Stimulated activated CD4-positive, alpha-beta T cell treated with anti-CD3 and anti-CD28 coated beads, Interleukin-1b, Interleukin-23, amount 100 ng/mL, for 24 hours (primary cell): Measurements from ENCODE around the gene CNIH1.
"Not testable (repeated sequence)": the region's sequence is repeated elsewhere in the genome, so short reads cannot be mapped to it uniquely, and the experiment has no call there.

Source experiments
- DNase-seq, 4 experiments: peaks; one replicate each; pipeline ENCODE4 v3.0.0-alpha.2; 2020; ENCODE audit warnings: low read depth in 4 of 4, low spot score in 1 of 4

CNIH1 gene

GRCh38 chr14:54470701-54471100 lies 29.5 kb upstream of the CNIH1 start:
- no peak for DNase-seq

GRCh38 chr14:54467280-54467679 lies 26.1 kb upstream of the CNIH1 start:
- no peak for DNase-seq

GRCh38 chr14:54465654-54466053 lies 24.5 kb upstream of the CNIH1 start:
- DNase-seq = no peak

DNA sequence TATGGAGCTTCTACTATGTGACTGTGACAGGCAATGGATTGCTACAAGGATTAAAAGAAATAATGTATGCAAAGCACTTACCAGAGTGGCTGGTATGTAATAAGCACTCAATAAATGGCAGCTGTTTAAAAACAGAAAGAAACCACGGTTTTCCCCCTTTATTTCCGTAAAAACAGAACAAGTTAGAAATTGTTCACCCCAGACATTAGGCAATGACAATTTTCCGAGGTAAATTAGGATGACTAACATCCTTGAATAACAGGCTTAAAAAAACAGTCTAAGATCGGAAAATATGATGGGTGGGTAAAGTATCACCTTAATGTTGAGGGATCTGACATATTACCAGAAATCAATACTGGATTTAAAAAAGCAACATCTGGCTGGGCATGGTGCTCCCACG lies 20.9 kb upstream of the CNIH1 start:
- no peak for DNase-seq

GRCh38 chr14:54459106-54459505 lies 17.9 kb upstream of the CNIH1 start:
- no peak for DNase-seq

DNA sequence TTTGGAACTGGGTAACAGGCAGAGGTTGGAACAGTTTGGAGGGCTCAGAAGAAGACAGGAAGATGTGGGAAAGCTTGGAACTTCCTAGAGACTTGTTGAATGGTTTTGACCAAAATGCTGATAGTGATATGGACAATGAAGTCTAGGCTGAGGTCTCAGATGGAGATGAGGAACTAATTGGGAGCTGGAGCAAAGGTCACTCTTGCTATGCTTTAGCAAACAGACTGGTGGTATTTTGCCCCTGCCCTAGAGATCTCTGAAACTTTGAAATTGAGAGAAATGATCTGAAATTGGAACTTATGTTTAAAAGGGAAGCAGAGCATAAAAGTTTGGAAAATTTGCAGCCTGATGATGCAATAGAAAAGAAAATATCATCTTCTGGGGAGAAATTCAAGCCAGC lies 17.4 kb upstream of the CNIH1 start:
- not testable (repeated sequence) for DNase-seq

DNA sequence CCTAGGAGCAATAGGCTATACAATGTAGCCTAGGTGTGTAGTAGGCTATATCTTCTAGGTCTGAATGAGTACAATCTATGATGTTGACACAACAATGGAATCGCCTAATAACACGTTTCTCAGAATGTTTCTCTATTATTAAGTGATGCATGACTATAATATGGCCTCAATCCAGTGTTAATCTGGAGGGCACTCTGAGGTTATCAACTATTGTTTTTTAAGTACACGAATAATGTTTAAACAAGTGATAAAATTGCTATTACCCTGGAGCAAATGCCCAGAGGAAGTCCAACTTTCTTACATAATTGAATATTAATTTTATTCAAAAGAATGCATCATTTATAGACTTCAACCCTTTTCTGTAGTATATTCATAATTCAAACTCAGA lies 16.4 kb upstream of the CNIH1 start:
- DNase-seq = no peak

DNA sequence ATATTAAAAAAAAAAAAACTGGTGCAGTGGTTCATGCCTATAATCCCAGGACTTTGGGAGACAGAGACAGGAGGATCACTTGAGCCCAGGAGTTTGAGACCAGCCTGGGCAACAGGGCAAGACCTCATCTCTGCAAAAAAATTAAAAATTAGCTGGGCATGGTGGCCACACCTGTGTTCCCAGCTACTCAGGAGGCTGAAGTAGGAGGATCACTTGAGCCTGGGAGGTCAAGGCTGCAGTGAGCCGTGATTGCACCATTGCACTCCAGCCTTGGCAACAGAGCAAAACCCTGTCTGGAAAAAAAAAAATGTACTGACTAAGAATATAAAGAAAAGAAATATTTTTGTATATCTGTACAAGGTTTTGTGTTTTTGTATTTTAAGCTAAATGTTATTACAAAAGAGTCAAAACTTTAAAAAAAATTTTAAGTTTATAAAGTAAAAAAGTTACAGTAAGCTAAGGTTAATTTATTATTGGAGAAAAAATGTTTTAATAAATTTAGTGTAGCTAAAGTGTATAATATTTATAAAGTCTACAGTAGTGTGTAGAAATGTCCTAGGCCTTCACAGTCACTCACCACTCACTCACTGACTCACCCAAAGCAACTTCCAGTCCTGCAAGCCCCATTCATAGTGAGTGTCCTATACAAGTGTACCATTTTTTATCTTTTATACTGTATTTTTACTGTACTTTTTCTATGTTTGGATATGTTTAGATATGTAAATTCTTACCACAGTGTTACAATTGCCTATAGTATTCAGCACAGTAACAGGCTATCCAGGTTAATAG lies 15.8 kb upstream of the CNIH1 start:
- not testable (repeated sequence) for DNase-seq

GRCh38 chr14:54455363-54455762 lies 14.2 kb upstream of the CNIH1 start:
- DNase-seq = no peak

GRCh38 chr14:54453990-54454389 lies 12.8 kb upstream of the CNIH1 start:
- not testable (repeated sequence) for DNase-seq

- DNase-seq = no peak
These were observed 12.1 kb upstream of the CNIH1 start for GRCh38 chr14:54453252-54453651.

DNA sequence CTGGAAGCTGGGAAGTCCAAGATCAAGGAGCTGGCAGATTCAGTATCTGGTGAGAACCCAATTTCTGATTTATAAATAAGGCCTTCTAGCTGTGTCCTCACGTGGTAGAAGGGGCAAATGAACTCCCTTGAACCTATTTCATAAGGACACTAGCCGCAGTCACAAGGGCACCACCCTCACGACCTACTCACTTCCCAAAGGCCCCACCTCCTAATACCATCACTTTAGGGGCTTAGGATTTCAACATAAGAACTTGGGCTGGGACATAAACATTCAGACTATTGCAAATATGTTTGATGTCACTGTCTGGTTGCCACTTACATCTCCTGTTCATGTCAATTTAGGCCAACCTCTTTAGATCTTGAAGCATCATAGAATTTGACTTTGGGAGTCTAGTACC lies 10.8 kb upstream of the CNIH1 start:
- DNase-seq = no peak

GRCh38 chr14:54451121-54451601 lies 10.0 kb upstream of the CNIH1 start:
- no peak for DNase-seq

DNA sequence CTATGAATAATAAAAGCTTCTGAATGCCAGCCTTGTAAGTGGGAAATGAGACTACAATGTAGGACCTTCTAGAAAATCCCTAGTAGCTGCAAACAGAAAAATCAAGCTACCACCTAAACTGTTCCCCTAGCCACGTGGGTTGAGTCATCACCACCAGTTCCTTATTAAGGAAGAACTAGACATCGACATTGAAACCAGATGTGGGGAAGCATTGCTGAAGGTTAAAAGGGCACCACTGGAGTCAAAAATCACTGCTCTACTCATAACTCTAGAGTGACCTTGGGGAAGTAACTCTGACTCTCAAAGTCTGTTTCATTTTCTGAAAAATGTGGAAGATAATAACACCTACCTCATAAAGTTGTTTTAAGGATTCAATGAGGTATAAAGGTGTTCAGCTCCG lies 9.4 kb upstream of the CNIH1 start:
- DNase-seq = no peak

GRCh38 chr14:54447231-54447692 lies 6.1 kb upstream of the CNIH1 start:
- no peak for DNase-seq

- no peak for DNase-seq
These were observed 5.1 kb upstream of the CNIH1 start for GRCh38 chr14:54446161-54446693.

GRCh38 chr14:54444681-54445080 lies 3.5 kb upstream of the CNIH1 start:
- no peak for DNase-seq

- DNase-seq = no peak
These were observed 2.8 kb upstream of the CNIH1 start for GRCh38 chr14:54443981-54444380.

DNA sequence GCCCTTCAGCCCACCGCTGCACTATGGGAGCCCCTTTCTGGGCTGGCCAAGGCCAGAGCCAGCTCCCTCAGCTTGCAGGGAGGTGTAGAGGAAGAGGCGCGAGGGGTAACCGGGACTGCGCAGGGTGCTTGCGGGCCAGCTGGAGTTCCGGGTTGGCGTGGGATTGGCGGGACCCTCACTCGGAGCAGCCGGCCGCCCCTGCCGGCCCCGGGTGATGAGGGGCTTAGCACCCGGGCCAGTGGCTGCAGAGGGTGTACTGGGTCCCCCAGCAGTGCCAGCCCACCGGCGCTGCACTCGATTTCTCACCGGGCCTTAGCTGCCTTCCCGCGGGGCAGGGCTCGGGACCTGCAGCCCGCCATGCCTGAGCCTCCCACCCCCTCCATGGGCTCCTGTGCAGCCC lies 1.8 kb upstream of the CNIH1 start:
- DNase-seq = not testable (repeated sequence)

- DNase-seq = no peak
These were observed 700 bp downstream of the CNIH1 start for GRCh38 chr14:54440476-54440872.

DNA sequence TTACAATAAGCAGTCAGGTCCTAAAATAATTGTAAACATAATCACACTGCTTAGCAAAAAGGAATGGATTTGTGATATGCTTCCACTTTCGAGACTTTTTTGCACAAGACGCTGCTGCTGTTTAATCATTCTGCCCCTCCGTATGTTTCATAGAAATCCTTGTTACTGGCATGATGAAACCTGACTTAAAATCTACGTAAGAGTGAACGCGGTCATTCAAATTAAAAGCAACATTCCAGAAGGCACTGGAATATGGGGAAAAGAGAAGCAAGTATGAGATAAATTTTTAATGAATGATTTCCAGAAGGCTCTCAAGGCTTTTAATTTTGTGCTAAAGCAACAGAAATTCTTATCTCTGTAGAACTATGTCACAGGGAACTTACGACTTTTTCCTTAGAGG lies 1.1 kb downstream of the CNIH1 start:
- no peak for DNase-seq

GRCh38 chr14:54438703-54439102 lies 2.5 kb downstream of the CNIH1 start:
- DNase-seq = no peak

- DNase-seq = not testable (repeated sequence)
These were observed 3.2 kb downstream of the CNIH1 start for GRCh38 chr14:54437954-54438353.
